CMK (cell line): ENCODE results near the gene SCG3.

ENCODE experiments used
- DNase-seq: peaks from one replicate; pipeline ENCODE4 v3.0.0-alpha.2; 2010; ENCODE audit warnings: low read depth

SCG3 gene

DNA sequence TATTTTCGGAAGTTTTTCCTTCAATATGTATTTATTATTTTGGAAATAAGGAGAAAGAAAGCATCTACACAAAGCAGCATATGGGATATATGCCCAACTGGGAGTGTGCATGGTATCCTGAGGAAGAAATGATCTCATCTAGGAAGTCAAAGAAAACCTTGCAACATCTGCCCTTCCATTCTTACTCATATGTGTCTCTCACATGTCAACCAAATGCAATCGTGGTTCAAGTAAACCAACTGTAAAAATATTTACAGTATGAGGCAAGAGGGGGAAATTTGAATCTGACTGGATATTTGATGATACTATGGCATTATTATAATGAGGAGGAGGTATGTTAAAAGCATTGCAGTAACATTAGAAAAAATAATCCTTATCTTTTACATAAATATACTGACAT lies 3.2 kb upstream of the SCG3 start:
- no peak for DNase-seq

- no peak for DNase-seq
Measured at GRCh38 chr15:51680321-51680720, 982 bp upstream of the SCG3 start.

DNA sequence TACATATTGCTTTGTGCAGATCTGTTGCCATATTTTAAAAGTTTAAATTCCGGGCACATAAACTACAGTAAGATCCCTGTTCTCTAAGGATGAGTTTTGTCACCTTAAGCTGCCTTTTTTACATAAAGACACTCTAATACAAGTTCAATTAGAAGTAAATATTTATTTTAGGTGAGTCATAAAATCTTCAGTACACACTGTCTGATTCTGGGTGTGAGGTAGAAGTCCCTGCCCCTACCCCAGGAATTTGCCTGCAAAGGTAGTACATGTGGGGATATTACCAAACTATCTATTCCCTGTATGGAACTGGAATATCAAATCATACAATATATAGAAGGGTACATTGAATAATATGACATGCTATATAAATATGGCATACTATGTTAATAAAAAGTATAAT lies 6.3 kb downstream of the SCG3 start:
- no peak for DNase-seq

DNA sequence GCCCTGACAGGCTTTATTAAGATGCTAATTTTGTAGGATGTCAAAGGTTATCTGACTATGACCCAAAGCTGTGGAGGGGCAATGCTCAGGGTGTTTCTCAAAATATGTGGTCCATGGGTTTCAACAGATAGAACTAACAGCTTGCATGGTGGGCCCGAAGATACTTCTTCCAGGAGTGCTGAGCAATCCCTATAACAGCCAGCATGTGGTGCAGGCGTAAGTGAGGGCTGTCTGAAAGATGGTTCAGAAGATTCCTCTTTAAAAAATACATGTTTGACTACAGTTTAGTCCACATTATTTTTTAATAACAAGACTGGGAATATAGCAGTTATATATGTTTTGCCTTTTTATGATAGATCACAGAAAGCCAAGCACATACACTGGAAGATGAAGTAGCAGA lies 7.6 kb downstream of the SCG3 start:
- no peak for DNase-seq

DNA sequence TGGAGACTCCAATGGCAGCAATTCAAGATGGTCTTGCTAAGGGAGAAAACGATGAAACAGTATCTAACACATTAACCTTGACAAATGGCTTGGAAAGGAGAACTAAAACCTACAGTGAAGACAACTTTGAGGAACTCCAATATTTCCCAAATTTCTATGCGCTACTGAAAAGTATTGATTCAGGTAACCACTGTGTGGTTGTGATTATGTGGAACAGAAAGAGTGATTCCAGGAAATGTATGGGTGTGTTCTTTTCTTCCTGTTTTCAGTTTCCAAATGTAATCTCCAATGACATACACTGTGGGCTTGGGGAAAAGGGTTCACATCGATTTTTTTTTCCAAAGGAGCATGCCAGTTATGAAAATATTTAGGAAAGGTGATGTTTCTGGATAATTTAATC lies 10.9 kb downstream of the SCG3 start:
- no peak for DNase-seq

DNA sequence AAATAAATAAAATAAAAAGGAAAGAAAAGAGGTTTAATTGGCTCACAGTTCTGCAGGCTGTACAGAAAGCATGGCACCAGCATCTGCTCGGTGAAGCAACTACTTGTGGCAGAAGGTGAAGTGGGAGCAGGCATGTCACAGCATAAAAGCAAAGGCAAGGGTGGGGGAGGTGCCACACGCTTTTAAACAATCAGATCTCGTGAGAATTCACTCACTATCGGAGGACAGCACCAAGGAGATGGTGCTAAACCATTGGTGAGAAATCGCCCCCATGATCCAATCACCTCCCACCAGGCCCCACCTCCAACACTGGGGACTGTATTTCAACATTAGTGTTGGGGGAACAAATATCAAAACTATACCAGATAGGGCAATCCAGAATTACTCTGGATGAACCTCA lies 15.3 kb downstream of the SCG3 start:
- no peak for DNase-seq

GRCh38 chr15:51697163-51697562 lies 15.9 kb downstream of the SCG3 start:
- no peak for DNase-seq

DNA sequence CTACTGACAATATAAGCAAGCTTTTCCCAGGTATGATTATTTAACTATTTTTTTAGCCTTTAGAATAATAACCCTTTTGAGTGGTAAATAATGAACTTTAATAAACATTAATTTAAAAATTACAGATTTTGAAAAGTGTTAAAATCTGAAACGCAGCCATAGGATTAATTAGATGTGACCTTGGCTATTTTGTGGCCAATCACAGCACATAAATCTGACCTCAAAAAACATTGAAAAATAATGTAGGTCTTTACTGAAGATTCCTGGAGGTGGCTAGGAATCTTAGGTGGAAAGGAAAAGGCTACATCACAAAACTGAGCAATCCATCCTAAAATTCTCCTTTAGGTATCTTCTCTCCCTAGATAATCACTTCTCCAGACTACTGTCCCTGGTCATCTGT lies 18.1 kb downstream of the SCG3 start:
- no peak for DNase-seq

DNA sequence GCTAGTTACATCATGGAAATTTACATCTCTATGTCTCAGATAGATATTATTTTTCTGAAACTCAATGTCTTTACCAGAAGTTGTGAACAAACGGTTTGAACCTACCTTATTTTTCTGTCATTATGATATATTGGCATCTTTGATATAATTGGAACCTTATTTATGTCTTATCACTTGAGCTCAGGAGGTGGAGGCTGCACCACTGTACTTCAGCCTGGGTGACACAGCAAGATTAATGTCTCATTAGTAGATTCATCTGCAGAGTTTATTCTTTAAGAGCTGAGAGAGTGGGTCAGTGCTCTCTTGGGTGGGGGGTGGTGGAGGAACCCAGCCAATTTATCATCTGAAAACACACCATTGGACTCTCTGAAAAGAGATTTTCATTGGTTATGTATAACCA lies 21.4 kb downstream of the SCG3 start:
- DNase-seq = no peak

DNA sequence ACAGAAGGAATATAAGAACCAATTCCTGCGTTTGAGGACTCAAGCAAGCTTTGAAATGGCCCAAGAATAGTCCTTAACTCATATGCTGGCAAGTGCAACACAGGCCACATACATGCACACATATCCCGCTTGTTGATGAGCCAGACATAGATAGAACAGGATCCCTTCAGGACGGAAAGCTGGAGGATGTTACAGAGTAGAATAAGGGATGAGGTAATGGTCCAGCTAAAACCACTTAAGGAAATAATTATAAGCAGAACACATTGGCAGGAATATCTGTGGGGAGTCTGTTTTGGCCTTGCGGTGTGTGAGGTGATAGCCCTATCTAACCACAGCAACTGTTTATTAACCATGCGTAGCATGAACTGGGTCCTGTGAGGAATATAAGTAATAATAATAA lies 25.0 kb downstream of the SCG3 start:
- peak; percentile 51 for DNase-seq

DNA sequence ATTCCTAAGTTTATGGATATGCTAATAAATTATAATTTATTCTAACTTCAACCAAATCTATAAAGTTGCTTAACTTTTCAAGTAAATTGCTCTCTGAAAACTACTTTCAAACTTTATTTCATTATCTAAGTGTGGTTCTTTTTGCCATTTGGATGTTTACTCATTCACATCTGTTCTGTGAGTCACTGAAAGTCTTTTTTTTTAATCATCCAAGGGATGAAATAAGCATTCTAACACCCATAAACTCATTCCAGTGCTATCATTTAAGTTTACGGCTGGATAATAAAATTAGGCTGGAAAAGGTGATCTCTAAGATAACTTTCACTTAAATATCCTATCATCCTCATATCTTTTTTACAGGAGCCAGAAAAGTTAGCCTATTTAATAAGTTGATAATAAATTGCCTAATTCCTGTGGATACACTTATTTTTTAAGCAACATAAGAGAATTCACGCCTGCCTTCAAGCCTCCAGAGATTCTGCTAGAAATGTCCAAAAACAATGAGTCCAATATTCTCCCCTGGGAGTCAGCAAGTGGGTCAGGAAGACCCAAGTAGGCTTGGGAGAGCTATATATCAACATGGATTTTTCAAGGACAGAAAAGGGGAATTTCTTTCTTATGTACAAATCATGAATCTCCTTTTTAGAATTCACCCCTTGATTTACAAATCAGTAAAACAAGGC lies 25.8 kb downstream of the SCG3 start:
- DNase-seq = no peak

- DNase-seq = no peak
Measured at GRCh38 chr15:51708013-51708412, 26.7 kb downstream of the SCG3 start.

- no peak for DNase-seq
Measured at GRCh38 chr15:51709031-51709430, 27.7 kb downstream of the SCG3 start.

DNA sequence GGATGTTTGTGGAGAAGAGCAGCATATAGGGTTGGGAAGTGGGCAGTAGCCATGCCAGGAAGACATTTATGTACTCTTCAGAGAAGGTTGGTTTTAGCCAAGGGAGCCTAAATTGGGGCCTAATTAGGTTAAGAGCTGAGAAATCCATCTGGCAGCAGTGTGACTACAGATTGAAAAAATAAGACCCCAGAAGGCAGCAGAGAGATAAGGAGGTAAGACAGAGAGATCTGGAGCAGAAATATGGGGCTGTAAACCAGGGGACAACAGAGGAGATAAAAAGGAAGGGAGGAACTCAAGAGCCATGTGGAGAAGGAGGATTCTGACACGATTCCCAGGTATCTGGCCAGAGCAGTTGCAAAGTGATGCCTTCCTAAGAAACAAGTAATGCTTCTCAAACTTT lies 32.9 kb downstream of the SCG3 start:
- DNase-seq = no peak

GRCh38 chr15:51714911-51715310 lies 33.6 kb downstream of the SCG3 start:
- no peak for DNase-seq

DNA sequence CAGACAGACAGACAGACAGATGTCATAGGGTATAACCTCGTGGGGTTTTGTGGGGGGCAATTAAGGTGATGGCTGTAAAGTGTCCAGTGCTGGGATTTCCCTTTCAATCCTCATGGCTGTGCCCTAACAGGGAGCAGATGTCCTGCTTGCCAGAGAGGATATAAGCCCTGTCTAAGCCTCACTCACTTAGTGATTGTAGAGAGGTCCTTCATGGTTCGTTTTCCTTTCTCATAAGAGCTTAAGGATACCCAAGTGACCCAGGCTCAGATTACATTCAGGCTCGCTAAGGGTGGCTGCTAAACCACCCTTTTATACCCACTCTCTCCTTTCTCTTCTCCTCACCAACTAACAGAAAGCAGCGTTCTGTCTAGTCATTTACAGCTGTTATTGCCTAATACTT lies 36.9 kb downstream of the SCG3 start:
- DNase-seq = no peak

GRCh38 chr15:51718746-51719145 lies 37.4 kb downstream of the SCG3 start:
- no peak for DNase-seq

DNA sequence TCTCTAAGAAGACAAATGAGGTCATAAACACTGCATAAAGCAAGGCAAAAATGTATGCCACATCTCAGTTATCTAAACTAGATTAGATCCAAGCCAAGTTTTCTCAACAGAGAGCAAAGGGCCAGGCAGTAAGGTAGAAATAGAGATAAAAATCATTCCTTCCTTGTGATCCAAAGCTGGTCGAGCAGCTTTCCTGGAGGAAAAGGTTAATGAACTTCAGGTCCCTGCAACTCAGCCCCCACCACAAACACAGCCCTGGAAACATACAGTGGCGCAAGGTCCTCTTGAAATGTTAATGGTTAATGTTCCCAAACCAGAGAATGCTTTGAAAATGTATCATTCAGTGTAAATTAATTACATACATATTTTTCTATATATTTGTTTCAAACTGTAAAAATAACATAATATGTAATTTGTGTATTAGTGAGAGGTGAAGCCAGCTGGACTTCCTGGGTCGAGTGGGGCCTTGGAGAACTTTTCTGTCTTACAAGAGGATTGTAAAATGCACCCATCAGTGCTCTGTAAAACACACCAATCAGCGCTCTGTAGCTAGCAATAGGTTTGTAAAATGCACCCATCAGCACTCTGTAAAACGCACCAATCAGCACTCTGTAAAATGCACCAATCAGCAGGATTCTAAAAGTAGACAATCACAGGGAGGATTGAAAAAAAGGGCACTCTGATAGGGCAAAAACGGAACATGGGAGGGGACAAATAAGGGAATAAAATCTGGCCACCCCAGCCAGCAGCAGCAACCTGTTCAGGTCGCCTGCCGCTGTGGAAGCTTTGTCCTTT lies 39.1 kb downstream of the SCG3 start:
- no peak for DNase-seq

DNA sequence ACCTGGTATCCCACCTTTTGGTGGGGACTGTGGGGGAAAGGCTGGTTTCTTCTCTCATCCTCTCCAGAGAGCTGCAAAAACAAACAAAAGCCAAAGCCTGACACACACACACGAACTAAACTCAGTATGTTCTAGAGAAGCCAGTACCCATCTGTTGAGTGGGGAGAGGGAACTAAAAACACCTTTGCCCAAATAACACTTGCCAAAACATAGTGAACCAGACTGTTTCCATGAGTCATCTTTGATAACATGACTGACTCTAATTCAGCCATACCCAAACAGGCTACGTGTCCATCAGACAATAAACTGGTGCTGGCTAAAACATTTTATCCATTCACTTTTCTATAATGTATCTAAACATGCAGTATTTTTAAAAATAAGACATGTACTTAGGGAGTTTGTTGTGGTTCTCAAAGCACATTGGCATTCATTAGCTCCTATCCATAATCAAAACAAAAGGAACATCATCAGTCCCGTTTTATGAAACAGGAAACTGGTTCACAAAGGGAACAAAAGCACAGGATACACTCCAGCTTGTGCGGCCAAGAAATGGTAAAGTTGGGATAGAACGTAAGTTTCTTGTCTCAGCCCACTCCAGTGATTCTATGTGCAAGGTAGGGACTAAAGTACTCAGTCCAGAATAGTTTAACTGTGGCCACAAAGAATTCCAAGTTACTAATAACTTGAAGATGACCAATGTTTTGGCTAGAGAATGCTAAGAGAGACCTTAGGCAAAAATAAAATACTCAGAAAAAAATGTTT lies 40.1 kb downstream of the SCG3 start:
- no peak for DNase-seq

DNA sequence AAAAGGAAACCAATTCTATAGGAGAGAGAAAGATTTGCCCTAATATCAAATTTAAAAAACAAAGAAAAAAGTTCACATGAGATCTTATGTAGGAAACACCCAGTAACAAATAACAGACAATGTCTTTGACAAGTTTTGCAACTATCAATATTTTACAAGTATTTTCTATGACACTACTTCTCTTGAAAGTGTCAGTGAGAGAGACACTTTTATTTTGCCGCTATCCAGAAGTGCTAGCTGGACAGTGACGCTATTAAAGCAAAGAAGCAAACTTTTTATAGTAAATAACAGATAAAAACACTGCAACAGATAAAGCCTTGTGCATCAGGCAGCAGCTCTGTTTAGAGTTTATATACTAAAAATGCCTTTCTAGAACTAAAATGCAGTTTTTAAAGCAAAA lies 42.9 kb downstream of the SCG3 start:
- no peak for DNase-seq

DNA sequence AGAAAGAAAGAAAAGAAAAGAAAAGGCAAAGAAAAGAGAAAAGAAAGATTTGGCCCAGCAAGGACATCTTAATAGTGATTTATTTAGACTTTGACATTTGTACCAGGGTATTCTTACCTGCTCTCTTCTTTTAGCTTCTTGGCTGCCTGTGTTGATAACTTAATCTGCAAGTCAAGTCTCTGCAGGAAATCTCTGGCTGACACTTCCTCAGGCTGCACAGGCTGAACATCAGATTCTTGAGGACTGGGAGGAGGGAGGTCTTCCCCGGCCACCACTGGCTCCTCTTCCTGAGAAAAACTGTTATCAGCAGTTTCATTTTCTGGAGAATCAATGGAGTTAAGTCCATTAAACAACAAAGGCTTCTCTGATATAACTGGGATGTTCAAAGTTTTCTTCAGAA lies 43.4 kb downstream of the SCG3 start:
- DNase-seq = no peak

GRCh38 chr15:51726302-51727073 lies 45.2 kb downstream of the SCG3 start:
- DNase-seq = no peak
